ENCODE measurements around the gene SSR2.

DNA sequence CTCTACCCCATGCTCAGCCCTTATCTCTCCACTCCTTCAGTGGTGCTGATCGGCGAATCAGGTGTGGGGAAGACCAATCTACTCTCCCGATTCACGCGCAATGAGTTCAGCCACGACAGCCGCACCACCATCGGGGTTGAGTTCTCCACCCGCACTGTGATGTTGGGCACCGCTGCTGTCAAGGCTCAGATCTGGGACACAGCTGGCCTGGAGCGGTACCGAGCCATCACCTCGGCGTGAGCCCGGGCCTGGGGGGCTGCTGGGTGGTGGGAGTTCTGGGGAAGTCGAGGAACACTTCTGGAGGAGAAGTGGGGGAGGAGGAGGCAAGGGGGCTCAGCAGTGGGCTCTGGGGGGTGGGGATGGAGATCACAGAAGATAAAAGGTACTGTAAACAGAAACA lies 45.1 kb upstream of the SSR2 start:
- TF ChIP-seq, protein P1, sequence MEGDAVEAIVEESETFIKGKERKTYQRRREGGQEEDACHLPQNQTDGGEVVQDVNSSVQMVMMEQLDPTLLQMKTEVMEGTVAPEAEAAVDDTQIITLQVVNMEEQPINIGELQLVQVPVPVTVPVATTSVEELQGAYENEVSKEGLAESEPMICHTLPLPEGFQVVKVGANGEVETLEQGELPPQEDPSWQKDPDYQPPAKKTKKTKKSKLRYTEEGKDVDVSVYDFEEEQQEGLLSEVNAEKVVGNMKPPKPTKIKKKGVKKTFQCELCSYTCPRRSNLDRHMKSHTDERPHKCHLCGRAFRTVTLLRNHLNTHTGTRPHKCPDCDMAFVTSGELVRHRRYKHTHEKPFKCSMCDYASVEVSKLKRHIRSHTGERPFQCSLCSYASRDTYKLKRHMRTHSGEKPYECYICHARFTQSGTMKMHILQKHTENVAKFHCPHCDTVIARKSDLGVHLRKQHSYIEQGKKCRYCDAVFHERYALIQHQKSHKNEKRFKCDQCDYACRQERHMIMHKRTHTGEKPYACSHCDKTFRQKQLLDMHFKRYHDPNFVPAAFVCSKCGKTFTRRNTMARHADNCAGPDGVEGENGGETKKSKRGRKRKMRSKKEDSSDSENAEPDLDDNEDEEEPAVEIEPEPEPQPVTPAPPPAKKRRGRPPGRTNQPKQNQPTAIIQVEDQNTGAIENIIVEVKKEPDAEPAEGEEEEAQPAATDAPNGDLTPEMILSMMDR (IDR thresholded peaks at IDR 0.05): no peak
- no peak for TF ChIP-seq EP300 (IDR thresholded peaks at IDR 0.05)
